HG02623 (cell line): ENCODE measurements around the gene ATP13A4.

Experiments used
- ATAC-seq: cut with Tn5 transposase; IDR thresholded peaks from one replicate; pipeline ENCODE4 v1.9.1; 2021; ENCODE audit warnings: moderate library complexity; ENCODE audit not compliant: unreplicated experiment

Gene ATP13A4

DNA sequence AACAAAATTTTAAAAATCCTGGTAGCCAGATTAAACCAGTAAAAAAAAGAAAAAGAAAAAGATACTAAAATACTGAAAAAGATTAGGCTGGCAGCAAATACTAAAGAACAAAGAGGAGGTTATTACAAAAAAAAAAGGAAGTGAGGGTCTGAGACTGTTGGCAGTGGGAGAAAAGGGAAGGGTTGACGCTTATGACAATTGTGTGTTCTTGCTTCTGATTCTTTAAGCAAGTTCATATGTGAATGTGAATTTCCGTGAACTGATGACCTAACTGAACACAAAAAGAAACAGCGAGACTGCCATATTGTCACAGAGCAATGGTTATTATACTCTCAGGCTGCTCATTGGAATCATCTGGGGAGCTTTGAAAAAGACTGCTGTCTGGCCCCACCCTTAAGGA lies 56.5 kb downstream of the ATP13A4 start:
- no peak for ATAC-seq

DNA sequence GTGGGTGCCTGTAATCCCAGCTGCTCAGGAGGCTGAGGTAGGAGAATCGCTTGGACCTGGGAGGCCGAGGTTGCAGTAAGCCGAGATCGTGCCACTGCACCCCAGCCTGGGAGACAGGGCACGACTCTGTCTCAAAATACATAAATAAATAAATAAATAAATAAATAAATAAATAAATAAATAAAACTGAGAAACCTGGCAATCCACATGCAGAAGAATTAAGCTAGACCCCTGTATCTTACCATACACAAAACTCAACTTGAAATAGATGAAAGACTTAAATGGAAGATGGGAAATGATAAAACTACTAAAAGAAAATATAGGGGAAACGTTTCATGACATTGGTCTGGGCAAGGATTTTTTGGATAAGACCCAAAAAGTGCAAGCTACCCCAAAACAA lies 58.0 kb downstream of the ATP13A4 start:
- no peak for ATAC-seq

DNA sequence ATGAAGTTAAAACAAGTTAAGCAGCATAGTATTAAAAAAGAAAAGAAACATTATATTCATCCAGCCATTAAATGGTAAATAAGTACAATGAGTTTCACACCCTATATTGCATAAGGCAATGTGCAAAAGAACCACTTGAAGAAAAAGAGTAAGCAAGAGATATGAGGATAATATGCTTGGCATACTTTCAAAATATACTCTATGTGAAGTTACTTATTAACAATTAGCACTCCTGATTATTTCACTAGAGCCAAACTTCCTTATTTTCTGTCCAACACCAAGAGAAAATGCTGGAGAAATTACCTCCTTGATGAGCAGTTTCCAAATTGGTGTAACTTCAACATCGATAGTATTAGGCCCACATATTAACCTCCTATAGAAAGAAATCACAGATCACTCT lies 63.7 kb downstream of the ATP13A4 start:
- ATAC-seq: no peak

DNA sequence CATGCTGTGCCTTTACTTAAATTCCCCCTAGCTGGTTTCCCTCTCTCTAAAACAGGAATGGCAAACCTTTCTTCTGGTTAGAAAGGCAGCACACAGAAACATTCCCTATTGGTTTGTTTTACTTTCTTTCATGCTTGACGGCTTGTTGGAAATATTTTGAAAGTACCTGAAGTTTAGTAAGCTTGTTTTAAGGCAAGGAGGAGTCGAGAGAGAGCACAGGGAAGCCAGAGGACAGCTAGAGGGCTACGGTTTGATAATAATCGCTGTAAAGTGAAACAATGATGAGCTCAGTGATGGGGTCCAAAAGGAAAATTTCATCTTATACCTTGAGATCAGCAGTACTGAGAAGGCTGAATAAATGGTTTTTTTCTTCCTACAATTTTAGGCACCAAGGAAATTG lies 64.1 kb downstream of the ATP13A4 start:
- ATAC-seq: no peak

DNA sequence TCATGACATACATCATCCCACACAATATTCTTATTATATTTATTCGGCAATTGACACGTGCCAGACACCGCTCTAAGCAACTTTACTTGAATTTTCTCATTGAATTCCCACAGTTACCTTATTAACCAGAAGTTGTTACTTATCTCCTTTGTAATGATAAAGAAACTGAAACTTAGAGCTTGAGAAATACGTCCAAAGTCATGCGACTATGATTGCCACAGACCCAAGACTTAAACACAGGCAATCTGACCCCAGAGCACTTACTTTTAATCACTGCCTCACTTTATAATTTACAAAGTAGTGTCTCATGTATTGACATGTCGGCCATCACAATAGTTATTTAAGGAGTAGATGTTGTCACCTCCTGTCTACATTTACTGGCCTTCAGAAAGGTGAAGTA lies 64.7 kb downstream of the ATP13A4 start:
- no peak for ATAC-seq

DNA sequence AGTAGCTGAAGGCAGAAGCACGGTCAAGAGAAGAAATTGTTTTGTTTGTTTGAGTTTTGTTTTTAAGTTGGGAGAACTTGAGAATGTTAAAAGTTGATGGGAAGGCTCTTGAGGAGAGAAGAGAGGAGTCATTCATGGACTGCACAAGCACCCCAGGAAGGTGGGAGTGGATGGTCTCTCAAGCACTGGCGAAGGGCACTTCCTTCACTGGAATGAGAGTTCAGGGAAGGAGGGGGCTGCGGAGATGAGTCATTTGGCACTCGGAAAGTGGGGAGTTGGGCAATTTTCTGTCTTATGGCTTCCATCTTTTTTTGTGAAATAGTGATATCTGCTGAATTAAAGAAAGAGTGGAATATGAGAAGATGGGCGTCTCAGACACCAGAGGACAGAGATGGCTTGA lies 66.0 kb downstream of the ATP13A4 start:
- no peak for ATAC-seq

DNA sequence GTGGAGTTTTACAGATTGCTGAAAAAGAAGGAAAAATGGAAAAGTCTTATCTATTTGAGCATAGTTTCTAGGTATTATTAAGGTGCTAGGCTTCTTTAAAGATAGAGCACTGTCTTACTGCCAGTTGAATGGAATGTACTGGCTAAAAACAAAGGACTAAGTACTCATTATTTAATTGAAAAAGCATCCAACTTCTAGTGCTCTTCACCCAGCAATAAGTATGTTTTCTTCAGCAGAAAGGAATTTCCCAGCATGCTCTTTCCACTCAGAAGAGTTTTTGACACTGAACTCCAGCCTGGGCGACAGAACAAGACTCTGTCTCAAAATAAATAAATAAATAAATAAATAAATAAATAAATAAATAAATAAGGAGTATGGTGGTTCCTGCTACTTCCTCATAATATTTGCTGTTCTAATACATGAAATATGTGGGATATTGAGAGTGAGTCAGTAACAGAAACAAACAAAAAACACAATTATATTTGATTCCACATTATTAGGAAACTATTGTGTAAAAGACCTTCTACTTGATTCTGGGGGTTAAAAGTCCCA lies 70.6 kb downstream of the ATP13A4 start:
- no peak for ATAC-seq

DNA sequence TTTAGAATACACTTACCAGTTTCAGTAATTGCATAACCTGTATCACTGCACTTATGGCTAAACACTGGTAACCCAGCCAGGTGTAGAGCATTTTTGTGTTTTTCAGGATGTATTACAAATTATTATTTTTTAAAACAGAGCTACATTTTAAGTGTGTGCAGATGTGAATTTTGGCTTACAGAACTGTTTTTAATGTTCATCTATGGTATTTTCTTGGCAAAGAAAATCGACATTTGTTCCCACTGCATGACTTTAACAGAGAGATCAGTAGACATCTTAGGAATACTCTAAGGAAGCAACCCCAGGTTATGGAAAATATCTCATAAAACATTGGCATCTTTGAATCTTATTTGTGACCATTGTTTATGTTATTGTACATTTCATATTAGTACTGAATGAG lies 73.3 kb downstream of the ATP13A4 start:
- no peak for ATAC-seq

DNA sequence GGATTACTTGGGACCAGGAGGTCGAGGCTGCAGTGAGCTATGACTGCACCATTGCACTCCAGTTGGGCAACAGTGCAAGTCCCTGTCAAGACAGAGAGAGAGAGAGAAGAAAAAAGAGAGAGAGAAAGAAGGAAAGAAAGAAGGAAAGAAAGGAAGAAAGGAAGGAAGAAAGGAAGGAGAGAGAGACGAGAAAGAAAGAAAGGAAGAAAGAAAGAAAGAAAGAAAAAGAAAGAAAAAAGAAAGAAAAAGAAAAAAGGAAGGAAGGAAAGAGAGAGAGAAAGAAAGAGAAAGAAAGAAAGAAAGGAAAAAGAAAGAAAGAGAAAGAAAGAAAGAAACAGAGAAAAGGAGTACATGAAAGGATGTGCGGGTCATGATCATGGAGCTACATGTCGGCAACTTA lies 80.2 kb downstream of the ATP13A4 start:
- ATAC-seq: no peak

DNA sequence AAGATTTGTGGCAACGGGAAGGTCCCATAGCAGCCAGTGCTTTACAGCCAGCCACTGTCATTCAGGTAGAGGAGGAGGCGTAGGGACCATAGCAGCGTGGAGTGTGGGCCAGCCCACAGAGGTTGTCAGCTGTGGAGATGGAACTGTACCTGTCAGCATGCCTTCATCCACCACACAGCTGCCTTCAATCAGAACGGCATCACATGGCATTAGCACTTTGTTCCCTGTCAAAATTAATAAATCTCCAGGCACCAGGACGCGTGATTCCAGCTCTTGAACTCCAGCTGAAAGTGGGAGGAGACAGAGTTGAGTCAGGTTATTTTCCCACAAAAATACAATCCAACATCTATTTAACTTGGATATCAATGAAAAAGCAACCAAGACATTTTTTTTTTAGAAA lies 84.0 kb downstream of the ATP13A4 start:
- no peak for ATAC-seq

DNA sequence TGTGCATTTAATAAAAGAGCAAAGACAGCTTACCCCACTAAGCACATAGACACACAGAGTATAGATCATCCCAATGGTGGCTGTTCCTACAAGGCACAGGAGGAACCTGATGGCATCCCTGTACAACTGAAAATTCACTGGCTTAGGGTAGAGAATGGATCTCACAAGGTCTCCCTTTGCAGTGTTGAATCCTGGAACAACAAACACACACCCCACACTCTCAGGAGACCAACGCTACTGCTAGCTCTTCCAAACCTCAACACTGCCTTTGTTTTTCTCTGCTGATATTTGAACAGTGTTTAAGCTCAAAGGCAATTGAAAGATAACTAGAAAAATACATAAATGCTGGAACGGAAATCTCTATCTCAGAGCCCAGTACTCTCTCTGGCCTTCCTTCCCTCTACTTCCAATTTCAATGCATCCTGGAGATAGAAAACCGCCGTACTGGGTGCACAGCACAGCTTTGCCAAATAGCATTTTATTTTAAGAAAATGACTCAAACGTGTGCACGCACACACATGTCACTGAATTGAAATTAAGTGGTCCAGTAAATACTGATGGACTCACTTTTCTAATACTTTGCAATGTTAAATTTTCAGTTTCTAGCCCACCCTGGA lies 88.6 kb downstream of the ATP13A4 start:
- no peak for ATAC-seq

DNA sequence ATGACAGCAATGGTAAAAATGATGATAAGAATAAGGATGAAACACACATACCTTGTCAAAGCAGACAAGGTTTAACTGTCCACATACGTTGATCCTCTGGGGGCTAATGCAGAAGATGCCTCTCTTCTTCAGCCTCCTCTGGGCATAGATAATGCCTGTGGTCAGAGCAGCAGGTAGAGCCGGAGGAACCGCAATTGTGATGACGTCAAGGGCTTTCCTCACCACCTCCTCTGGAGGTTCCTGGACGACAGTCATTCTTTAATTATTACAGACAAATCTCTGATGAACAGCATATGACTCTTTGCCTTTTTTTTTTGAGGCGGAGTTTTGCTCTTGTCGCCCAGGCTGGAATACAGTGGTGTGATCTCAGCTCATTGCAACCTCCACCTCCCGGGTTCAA lies 89.8 kb downstream of the ATP13A4 start:
- no peak for ATAC-seq

DNA sequence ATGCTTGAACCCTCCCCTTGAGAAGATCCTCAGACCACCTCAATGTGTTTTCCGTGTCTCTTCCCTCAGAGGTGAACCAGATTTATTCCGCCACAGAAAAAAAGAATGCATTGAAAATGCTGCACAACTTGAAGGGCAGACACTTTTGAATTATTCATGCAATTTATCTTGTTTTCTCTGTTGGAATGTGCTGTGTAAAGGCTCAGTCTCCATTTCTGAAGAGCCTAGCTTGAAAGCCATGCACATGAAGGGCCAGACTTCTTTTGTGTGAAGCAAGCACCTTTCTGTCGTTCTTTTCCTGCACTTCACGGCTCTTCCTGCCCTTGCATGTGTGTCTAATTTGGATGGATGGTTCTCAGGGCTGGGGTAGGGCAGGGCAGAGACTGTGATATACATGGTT lies 97.2 kb downstream of the ATP13A4 start:
- ATAC-seq: no peak

DNA sequence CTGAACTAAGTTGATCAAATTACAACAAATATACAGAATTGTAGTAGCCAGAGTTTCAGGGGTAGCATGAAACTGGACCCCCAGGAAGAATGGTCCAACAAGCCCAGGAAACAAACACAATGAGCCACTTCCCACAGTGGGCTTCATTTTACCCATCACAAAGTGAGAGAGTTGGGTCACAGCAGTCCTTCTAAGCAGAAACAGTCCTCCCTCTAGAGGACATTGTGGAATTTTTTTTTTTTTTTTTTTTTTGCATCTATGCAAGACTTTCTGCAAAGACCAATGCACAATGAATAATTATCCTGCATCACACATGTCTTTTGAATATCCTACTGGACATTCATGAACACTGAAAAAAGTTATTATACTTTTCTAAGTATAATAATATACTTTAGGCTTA lies 102.4 kb downstream of the ATP13A4 start:
- ATAC-seq: no peak

DNA sequence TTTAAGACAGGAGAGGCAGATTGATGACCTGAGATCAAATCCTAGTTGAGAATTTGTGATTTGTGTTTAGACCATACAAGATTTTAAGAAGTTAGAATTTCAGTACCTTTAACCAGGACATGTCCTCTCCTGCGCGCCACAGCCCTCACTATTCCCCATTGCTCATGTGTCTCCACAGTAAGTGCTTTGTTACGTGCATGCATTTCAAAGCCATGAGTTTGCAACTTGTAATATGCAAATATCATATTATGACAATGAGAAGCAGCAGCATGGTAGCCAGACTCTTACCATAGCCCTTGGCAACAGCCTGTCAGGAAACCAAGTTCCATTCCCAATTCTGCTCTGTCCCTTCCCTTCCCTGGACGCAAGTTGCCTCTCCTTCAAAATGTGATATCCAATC lies 102.8 kb downstream of the ATP13A4 start:
- ATAC-seq: no peak

DNA sequence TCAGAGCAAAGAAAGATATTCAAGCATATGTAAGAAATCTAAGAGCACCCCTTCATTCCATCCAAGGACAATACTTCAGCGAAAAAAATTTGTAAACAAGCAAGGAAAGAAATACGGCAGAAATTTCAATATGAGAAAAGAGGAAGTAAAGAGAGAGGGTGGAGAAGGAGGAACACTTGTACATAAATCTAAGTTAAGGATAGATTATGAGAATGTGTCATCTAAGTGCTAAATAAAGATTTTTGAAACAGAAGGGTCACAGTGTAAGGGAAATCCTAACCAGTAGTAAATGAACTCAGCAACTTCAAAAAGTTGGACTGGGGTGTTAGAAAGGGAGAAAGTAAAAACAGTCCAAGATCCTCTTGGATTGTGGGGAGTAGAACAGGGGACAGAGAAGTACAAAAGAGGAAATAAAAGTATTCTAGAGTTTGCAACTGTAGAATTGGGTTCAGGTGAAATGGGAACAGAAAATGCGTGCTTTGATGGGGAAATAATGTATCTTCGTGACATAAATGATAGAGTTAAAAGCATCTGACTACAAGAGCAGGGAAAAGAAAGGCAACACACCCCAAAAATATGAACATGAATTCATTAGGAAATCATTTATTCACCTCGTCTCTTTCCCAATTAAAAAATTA lies 107.6 kb downstream of the ATP13A4 start:
- no peak for ATAC-seq

DNA sequence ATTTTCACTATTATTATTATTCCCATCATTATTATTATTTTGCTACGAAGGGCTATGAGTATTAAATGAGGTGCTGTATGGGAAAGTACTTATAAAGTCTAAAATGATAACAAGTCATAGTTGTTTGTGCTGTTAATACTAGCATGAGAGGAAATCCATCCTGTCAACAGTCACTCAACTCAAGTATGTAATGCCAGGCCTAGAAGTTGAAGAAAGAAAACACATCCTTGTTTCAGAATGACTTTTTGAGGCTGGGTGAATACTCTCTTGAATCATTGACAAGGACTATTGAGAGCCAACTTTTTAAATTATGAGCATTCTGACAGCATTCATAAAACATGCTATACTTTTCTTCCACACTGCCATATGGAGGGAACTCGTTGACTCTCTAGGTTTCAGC lies 115.3 kb downstream of the ATP13A4 start:
- ATAC-seq: no peak

DNA sequence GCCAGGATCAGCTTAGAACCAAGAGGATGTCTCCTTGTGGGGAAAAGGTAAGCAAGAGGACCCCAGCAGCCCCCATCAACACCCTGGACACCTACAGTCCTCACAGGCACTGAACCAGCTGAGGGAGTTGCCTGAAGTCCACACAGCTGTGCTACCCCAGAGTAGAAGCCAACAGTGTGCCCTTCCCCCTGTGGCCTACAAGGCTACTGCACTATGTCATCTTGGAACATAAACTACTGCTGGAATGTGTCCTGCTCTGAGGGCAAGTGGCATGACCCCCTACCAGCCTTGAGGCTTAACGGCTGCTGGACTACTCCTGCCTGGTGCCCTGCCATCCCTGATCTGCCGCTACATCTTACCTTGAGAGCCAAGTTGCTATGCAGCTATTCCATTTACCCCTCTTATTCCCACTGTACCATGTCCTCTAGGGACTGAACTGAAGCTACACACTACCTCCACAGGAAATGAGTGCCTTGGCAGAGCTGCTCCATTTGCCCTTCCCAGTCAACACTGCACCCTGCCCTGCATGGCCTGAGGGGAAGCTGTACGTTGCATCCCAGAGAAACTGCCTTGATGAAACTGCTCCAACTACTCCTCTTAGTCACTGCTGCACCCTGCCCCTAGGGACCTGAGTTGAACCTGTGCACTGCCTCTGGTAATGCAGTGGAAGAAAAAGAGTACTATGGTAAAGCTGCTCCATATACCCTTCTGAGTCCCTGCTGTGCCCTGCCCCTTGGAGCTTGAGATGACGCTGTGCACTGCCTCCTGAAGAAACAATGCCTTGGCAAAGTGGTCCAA lies 135.9 kb downstream of the ATP13A4 start:
- ATAC-seq: no peak

DNA sequence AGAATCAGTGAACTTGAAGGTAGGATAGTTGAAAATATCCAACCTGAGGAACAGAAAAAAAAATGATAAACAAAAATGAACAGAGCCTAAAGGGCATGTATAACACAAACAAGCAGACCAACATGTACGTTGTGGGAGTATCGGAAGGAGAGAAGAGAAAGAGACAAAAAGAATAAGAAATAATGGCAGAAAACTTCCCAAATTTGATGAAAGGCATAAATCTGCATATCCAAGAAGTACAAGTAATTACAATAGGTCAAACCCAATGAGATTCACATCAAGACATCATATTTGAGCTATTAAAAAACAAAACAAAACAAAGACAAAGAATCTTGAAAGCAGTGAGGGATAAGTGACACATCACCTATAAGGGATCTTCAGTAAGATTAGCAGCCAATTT lies 138.1 kb downstream of the ATP13A4 start:
- no peak for ATAC-seq

DNA sequence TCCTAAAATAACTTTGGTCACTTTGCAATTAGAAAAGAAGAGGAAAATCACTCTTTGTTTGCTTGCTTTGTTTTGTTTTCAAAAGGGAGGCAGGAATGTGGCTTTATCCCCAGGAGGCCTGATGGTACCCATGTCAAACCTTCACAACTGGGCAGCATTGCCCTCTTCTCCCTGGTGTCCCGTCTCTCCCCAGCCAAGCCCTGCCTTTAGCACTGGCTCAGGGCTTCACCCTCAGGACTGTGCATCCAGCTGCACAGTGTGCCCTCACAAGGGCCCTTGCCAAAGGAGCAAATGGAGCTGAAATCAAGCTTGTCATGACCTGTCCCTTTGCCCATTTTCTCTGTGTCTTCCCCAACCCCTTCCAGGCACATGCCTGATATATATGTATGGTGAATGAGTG lies 147.0 kb downstream of the ATP13A4 start:
- no peak for ATAC-seq

DNA sequence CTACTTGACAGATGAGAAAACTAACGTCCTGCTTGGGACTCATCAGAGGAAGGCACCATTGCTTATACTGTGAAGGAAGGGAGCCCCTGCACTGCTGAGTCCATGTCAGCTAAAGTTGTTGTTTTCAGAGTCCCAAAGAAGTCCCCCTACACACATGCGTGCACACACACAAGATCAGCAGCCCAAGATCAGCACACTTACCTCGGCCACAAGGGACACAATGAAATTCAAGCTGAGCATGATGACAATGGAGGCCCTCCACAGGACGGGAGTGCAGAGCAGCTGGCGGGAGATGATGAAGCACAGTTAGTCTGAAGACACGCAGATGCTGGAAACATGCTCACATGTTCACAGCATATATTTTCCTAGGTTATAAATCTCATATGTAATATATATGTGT lies 147.6 kb downstream of the ATP13A4 start:
- no peak for ATAC-seq

DNA sequence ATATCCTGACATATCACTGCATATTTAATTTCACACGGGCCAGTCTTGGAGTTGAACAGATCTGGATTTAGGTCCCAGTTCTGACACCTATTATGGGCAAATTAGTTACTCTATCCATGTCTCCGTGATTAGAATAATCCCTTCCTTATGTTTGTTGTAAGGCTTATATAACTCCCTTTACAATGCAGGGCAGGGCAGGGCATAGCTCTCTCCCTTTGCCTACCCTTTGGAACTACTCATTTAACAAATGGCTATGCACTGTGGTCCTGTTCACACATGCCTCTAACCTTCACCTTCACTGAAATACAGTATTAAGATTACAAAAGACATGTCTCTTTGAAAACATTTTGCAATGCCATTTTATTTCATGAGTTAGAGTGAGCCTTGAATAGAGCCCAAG lies 151.4 kb downstream of the ATP13A4 start:
- no peak for ATAC-seq
